Activated CD8-positive, alpha-beta memory T cell treated with anti-CD3 and anti-CD28 coated beads for 1 hour (primary cell): ENCODE data around the gene FAM117B.
"Not testable (repeated sequence)": the region's sequence is repeated elsewhere in the genome, so short reads cannot be mapped to it uniquely, and the experiment has no call there.

Source experiments
- DNase-seq, 2 donors: peaks; one replicate each; pipeline ENCODE4 v3.0.0-alpha.2; 2020; ENCODE audit warnings: low read depth in 1 of 2; ENCODE audit errors: extremely low read depth in 1 of 2

The FAM117B gene

DNA sequence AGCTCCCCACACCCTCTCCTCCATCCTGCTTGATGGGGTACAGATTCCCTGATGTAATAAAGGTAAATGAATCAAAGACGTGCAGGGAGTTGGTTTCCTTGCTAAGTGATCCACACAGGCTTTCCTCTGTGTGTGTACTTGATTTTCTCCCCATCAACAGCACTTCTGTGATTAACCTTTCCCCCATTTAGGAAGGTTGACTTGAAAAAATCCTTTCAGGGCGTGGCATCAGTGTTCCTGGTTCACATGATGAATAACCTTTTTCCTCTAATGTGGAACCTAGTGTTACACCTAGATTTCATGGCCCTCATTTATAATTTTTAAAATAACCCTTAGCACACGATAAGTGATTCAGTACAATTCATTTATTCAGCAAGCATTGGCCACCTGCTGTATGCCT is 121.8 kb downstream of the FAM117B start:
- no peak for DNase-seq

DNA sequence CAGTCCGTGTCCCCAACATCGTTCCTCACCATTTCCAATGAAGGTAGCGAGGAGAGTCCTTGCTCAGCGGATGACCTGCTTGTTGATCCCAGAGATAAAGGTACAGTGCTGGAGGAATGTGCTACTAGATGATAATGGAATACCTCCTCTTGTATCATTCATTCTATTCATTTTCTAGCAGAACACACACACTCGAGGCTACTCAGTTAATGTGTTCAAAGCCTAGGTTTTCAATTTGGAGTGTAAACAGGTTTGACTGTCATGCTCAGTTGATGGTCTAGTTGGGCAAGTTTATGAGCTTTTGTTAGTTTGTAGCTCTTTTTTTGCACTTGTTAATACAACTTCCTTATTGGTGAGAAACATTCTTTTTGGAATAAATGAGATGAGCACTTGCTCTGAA is 122.6 kb downstream of the FAM117B start:
- no peak for DNase-seq

DNA sequence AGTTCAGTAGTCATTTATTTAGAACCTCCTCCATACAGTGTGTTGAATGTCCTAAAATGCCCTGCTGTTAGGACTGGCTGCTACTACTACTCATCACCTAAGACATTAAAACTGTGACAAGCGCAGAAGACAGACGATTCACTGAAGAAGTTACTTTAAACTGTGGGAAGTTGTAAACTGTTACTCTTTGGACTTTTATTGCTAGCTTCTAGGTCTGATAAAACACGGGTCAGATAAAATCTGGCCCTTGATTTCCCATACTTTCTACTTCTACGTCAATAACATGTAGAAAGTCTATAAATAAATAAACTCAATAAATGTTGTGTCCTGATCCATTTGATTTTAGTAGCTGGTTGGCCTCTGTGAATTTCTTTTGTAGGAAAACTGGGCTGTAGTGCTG is 123.4 kb downstream of the FAM117B start:
- DNase-seq: no peak

DNA sequence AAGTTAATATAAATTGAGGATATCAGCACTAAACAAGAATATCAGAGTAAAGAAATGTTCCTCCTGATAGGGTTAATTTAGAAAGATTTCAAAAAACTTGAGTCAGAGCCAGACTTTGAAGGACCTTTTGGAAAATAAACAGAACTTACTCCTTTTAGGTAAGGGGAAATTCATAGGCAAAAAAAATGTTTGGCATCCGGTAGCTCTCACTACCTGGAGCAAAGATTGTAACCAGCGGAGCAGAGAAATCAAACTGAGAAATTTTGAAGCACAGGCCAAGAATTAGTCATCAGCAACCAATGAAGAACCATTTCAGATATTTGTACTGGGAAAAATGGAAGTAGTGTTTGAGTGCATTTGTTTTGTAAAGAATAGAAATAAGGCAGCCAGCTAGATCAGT is 123.8 kb downstream of the FAM117B start:
- no peak for DNase-seq

DNA sequence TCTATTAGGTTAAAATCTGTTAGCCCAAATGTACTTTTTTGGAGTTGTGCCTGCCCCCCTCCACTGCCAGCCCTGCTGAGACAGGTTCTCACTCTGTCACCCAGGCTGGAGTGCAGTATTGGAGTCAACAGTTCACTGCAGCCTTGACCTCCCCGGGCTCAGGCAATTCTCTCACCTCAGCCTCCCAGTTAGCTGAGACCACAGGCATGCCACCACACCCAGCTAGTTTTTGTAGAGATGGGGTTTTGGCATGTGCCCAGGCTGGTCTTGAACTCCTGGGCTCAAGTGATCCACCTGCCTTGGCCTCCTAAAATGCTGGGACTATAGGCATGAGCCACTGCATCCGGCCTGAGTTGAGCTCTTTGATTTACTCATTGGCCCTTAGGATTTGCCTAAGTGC is 126.1 kb downstream of the FAM117B start:
- no peak for DNase-seq

DNA sequence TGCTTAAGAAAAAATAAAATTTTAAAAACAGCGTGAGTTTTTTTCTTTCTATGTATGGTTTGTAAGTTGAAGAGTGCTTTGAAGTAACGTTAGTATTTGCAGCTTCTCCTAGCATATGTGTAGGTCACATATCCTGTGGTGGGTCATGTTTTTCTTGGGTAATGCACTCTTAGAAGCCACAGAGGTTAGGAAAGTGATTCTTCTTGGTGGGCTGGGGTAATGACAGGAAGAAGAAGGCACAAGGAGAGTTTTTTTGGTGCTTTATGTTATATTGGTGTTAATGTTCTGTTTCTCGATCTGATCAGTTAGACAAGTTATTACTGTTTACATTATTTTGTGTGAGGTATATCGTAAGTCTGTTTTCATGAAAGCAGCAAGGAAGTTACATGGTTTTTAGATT is 127.8 kb downstream of the FAM117B start:
- no peak for DNase-seq

DNA sequence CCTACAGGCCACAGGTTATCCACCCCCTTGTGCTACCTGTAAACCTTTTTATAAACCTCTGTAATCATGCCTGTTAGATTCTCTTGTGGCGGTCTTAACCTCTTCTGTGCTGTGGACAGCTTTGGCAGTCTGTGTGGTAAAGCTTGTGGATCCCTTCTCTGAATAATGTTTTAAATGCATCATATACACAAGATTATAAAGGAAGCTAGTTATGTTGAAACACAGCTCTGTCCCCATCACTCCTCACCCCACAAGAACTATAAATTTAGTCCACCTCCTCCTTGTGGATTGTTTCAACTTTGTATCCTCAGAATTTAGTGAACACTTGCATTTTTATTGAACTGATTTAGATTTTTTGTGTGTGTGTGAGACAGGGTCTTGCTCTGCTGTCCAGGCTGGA is 129.1 kb downstream of the FAM117B start:
- no peak for DNase-seq

DNA sequence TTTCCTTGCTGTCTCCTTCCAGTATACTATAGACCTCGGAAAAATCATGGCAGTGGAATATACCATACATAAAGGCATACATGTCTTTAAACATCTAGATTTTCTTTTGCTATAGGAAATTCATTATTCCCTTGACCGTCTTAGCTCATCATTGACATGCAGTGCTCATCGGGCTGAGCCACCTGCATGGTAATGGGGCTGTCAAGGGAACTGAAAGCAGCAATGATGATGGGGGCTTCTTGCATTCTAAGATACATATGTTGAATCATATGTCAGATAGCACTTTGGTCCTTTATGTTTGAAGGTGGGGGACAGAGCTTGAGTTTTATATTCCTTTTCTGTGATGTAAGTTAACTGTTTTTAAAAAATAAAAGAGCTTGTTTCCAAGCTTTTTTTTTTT is 130.2 kb downstream of the FAM117B start:
- DNase-seq: no peak

DNA sequence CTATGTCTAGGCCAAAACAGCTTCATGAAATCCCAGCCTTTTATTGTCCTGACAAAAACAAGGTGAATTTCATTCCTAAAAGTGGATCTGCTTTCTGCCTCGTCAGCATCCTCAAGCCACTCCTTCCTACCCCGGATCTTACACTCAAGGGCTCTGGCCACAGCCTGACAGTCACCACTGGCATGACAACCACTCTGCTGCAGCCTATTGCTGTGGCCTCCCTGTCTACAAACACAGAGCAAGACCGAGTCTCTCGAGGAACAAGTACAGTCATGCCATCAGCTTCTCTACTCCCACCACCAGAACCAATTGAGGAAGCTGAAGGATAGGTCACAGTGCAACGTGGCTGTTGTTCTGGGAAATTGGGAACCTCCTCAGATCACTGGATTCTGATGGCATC is 130.7 kb downstream of the FAM117B start:
- DNase-seq: no peak

DNA sequence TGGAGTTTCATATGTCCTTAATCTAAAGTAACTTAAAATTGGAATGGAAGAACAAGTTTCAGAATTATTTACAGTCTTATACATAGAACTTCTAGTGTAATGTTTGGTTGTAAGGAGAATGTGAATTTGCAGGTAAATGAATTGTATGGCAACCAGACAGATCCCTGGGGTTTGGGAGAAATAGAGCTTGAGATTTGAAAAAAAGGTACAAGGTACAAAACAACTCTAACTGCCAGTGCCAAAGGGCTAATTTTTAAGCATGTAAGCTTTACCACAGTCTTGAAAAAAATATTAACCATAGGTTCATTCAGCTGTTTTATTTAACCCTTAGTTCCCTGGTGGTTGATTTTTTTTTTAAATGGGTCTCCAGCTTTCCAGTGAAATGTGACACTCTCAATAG is 133.5 kb downstream of the FAM117B start:
- DNase-seq: no peak

DNA sequence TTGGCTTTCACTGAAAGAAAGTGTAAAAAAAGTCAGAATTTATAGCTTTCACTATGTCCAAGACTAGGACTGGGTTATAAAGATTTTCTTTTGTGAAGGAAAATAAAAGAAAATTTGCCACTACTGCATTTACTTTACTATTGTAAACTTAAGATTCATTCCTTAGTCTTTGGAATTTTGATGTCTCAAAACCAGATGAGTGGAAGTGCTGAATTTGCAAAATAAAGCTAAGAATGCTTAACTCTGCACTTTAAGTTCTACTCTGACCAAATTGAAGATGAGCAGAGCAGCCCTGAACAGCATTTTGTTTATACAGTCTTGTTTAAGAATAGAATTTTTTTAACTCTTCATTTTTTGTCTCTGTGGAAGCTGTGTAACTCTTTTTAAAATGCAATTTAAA is 134.4 kb downstream of the FAM117B start:
- DNase-seq: no peak

DNA sequence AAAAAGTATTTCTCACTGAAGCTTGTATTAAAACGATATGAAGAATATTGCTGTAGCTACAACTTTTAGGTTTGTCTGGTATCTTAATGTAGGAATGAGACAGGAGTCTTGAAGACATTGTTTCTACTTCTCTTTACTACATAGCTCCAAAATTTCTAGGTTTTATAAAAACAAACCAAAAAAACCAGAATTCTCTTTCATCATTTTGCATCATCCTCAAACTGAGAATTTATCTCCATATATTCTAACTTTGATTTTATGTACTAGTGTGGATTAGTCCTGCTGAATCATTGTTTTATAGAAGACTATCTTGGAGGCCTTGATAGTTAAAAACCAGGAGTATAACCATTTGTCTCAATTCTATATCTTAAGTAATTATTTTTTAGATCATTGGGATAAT is 136.6 kb downstream of the FAM117B start:
- DNase-seq: no peak

DNA sequence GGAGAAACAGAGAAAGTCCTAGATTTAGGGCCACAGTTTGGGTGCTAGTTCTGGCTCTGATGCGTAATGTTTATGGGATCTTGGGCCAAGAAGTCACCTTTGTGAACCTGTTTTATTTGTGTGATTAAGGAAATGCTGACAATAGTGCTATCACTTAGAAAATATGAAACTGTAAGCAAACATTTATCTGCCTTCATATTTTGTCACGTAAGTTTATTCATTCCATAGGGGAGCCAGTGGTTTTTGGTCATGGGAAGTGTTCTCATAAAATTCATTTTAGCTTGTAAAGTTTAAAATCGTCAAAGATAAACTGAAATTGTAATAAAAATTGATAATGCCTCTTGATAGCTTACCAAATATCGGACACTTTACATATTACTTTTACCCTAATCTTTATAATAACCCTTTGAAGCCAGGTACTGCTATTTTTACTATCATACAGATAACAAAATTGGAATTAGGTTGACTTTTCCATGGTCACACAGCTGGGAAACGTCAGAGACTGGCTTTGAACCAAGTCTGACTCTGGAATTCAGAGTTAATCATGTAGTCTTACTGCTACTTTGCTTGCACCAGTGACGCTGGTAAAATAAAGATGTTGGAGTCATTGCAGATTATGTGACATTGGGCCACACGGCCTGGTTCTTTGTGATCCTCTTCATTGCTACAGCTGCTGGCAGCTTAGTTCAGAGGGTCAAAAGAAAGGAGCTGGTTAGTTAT is 137.1 kb downstream of the FAM117B start:
- no peak for DNase-seq

DNA sequence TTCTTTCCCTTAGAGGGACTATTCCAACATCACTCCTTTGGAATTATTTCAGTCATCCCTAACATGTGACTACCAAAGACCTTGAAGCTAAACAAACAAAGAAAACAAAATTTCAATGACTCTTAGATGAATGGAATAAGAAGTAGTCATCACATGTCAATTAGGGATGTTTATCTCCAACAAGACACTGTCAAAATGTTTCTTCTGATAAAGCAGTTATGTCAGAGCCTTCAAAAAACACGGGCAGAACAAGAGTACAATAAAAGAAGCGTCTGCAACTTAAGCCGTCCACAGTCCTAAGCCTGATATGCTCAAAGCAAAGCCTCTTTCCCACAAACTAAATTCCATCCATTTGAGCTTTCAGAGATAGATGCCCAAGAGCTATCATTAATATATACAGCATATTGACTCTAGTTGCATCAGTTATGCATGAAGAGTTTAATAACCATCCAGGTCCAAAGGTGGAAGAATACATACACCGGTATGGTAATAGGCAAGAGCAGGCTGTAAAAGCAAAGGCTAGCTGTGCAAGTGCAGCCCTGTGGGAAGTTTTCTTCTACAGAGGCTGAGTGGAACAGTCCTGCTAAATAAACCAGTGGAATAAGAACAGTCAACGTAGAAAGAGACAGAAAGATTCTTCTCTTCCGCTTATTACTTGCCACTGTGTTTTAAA is 138.7 kb downstream of the FAM117B start:
- no peak for DNase-seq

DNA sequence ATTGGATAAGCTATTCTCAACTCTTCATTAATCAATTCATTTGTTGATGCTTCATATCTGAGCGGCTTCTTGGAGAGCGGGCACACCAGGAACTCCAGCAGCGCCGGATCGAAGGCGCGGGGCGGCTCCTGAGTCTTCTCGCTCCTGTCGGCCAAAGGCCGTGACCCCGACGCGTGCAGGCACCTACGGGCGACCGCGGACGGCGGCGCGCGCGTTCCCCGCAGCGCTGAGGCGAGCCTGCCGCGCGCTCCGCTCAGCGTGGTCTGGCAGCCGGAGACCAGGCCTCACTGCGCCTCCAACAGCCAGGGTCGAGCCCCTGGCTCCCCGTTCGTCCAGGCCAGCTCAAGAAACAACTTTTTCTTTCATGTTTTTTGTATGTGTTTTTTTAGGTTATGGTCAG is 139.3 kb downstream of the FAM117B start:
- DNase-seq: no peak

DNA sequence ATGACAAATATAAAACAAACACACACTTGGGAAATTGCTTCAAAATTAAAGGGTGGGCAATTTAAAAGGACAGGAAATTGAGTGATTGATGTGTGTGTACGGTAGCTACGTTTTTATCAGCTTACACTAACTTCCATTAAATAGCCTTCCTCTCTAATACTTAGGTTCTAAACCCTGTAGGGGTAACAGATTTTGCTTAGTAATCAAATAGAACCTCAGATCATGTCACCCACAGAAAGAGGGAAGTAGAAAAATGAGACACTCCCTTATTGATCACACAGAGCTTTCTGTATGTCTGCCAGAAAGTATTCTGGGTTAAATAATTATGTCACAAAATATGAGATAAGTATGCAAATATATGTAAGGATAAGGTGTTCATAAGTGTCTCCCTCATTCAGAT is 143.4 kb downstream of the FAM117B start:
- DNase-seq: no peak

DNA sequence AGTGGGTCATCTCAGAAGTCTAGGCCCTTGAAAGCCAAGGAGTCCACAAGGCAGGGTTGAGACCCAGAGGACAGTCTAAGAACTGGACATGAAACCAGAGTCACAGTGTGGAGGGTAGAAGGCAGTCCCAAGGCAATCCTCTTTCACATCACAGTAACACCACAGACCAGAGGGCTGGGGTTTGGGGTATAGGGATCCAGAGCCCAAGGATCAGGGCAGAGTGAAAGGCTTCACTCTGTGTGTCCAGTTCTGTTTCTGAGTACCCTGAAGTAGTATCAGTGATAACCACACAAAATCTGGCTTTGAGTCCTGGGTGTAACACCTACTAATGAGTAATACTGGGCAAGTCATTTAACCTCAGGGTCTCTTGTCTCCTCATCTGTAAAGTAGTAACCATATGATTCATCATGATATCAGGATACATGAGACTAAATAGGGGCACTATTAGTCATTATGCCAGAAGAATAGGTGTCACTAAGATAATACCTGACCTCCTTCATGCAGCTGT is 145.8 kb downstream of the FAM117B start:
- no peak for DNase-seq

DNA sequence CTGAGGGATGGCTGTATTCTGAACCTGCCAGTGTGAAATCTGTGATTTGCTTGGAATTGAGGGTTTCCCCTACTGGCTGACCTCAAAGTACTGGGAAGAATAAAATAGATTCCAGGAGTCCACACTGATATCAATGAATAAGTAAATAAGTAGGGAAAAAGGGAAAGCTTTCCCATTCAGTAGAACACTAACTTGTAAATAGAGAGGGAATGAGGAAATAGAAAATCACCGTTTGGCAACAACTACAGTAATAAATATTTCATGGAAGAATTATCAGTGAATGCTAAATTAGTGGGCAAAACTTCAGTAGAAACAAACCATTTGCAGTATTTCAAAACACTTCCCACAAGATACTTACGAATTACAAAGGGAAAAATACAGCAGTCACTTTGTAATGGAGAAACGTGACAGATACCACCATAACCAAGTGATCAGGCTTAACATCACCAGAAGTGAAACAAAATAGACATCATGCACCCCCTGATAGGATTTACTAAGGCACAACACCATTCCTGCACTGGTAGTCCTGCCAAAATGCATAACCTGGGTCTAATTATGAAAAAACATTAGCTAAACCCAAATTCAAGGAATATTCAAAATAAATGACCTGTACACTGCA is 148.3 kb downstream of the FAM117B start:
- DNase-seq: no peak

DNA sequence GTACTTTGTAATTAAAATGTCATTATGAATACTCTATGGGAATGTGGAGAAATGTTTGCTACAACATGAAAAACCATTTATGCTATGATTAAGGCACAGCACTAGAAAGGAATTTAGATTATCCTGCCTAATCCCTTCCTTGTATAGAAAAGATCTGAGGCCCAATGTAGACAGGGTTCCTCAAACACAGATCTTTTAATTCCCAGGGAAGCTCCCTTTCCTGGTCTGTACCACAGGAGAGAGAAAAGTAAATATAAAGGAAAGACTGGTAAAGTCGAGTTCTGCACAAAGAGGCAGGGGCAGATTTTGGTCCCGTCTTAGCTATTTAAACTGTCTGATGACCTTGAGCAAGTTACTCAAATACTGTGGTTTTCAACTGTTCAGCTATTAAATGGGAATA is 152.1 kb downstream of the FAM117B start:
- no peak for DNase-seq

DNA sequence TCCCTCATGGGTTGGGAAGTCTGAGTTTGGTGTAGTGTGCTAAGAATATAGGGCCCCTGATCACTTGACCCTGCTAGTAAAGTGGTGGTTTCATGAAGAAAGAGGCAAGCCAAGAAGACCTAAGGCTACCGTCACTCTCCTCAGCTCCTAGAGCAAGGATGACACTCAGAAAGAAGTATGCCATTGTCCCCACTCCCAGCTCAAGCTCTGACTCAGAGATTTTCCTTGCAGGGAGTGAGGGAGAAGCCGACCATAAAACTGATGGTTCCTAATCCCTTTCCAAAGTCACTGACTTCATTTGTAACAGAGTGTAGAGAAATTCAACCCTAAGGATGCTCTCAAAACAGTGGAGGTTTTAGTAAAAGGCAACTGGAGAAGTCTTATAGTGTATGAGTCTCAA is 155.9 kb downstream of the FAM117B start:
- no peak for DNase-seq

DNA sequence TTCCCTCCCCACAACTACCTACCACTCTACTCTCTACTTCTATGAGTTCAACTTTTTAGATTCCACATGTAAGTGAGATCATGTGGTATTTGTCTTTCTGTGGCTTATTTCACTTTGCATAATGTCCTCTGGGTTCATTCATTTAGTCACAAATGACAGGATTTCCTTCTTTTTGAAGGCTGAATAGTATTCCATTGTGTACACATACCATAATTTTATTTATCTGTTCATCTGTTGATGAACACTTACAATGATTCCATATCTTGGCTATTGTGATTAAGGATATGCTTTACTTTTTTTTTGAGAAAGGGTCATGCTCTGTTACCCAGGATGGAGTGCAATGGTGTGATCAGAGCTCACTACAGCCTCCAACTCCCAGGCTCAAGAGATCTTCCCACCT is 163.2 kb downstream of the FAM117B start:
- no peak for DNase-seq

DNA sequence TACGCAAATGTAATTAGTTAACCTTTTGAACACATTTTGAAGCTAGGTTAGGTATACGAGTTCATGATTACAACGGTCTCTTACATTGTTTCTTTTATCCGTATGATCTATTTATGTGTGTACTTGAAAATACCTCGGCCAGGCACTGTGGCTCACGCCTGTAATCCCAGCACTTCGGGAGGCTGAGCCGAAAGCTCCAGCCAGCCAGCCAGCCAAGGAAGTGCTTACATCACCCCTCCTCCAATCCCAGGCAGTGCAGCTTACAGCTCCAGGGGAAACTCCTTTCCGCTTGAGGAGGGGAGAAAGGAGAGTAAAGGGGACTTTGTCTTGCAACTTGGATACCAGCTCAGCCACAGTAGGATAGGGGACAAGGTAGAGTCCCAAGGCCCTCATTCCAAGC is 171.1 kb downstream of the FAM117B start:
- DNase-seq: not testable (repeated sequence)
